Transverse colon (tissue), 4 donors: ENCODE measurements around the gene CTDSP2.
A peak's percentile ranks its signal among the peaks of the same experiment; 100 is the strongest.

Experiments
- EP300 ChIP-seq: sonication (generic); formaldehyde crosslinking; IDR thresholded peaks from one replicate; pipeline ENCODE4 v1.6.1; 2017; ENCODE audit warnings: antibody characterized with exemption, low read depth
- POLR2A ChIP-seq: fragments of 450-650 bp; IDR thresholded peaks from one replicate; pipeline ENCODE4 v1.6.1; 2016; ENCODE audit warnings: antibody characterized with exemption, mild to moderate bottlenecking, moderate library complexity
- POLR2AphosphoS5 ChIP-seq, 3 donors: sonication (generic); formaldehyde crosslinking; IDR thresholded peaks; one replicate each; pipeline ENCODE4 v1.6.1; 2016; ENCODE audit warnings: antibody characterized with exemption in 3 of 3
- TF ChIP-seq, protein P1 (sequence below), 5 experiments: fragments of 200-600 bp in 3 of 5; fragments of 450-650 bp in 2 of 5; sonication (generic) in 3 of 5; IDR thresholded peaks; 1 replicate in 2 of 5; 2 replicates in 3 of 5; pipeline ENCODE4 v1.5.1; 2016 to 2017; ENCODE audit warnings: antibody characterized with exemption in 5 of 5, inconsistent platforms in 3 of 5, mild to moderate bottlenecking in 2 of 5, moderate library complexity in 1 of 5

DNA sequence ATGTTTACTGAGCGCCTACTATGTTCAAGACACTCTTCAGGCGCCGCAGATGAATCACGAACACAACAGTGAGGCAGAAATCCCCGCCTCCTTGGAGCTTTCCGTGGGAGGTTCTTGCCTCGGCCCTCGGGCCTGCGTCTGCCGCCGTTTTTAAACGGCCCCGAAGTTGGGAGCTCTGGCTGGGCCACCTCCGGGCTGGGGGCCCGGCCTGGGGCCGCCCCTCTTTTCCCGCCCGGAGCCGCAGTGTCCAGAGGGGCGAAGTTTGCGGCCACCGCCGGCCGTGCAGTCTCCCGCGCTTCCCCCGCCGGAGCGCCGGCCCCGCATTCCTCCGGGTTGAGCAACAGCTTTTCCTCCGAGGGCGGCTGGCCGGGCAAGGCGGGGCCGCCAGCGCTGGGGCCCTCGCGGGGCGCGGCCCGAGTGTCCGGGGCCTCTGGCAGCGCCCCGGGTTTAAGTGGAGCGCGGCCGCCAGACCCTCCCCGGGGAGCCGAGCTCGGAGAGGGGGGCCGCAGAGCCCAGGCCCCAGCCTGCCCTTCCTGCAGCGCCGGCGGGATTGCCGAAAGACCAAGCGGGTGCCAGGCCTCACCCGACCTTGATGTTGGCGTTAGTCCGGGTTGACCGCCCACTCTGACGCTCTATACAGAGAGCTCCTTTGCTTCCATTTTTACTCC lies 18.7 kb upstream of the CTDSP2 start:
- TF ChIP-seq, protein P1, sequence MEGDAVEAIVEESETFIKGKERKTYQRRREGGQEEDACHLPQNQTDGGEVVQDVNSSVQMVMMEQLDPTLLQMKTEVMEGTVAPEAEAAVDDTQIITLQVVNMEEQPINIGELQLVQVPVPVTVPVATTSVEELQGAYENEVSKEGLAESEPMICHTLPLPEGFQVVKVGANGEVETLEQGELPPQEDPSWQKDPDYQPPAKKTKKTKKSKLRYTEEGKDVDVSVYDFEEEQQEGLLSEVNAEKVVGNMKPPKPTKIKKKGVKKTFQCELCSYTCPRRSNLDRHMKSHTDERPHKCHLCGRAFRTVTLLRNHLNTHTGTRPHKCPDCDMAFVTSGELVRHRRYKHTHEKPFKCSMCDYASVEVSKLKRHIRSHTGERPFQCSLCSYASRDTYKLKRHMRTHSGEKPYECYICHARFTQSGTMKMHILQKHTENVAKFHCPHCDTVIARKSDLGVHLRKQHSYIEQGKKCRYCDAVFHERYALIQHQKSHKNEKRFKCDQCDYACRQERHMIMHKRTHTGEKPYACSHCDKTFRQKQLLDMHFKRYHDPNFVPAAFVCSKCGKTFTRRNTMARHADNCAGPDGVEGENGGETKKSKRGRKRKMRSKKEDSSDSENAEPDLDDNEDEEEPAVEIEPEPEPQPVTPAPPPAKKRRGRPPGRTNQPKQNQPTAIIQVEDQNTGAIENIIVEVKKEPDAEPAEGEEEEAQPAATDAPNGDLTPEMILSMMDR (IDR thresholded peaks at IDR 0.05), result no peak
- TF ChIP-seq POLR2AphosphoS5 (IDR thresholded peaks at IDR 0.05) (peak in 2 of 3 donors; percentile 74 to 77), POLR2A (peak; percentile 69), EP300 (no peak)
